ENCODE data around the gene CAPN8.

The CAPN8 gene

DNA sequence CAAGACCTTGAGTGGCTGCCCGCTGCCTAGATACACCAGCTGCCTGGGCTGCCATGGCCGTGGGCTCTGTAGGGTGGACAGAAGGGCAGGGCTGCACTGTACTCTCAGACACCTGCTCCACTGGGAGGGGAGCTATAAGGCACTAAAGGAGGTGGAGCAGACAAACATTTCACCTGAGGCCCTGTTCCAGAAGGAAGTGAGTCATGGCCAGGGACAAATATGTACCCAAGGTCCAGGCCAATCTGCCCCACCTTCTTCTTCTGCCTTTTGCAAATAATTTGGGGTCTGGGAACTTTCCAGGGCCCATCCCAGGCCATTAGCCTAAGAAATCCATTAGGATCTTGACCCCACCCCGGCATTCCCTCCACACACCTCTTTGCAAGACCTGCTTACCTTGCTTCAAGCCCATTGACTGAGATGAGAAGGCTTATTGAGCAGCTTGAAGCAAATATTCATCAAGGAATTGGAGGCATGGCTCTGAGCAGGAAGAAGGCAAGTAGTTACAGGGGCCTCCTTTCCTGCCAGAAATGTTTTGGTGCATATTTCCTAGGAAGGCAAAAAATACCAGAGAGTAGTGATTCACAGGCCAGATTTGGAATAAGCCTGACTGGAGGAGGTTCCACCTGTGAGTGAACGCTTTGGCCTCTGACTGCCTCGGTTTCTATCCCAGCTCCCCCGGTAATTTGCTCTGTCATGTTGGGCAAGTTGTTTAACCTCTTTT, at the start of gene CAPN8:
Gene CAPN8 (minus strand): TSS at position 110 of the 721 bp plus-strand sequence. CDS start 55 bp downstream, at position 55.
- H3K27ac ChIP-seq: no peak within 1 kb of the TSS

DNA sequence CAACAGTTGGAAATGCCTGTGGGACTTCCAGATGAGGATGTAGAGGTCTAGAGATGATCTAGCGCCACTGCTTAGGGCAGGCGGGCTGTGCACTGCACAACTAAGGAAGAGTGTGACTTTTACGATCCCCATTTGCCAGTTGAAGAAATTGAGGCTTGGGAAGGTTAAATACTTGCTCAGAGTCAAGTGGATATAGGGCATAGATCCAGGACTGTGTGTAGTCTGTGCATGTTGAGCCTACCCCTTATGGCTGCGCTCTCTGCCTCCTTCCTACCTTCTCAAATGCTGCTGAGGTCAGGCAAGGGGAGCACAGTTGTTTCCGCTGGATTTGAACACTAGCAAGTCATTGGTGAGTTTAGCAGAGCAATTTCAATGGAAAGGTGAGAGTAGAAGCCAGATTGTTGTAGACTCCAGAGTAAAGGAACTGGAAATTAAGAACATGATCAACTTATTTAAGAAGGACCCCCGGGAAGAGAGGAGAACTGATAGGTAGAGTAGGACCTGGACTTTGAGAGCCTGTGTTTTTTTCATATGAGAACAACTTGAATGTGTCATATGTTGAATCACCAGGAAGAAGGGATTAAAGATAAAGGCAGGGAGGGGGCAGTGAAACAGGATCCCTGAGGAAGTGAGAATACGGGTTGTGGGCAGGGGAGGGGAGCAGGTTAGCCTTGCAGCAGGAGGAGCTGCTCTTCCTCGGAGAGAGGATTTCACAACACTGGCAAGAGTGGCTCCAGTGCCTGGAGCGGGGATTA, 49.5 kb upstream of the CAPN8 start:
- no peak overlapping the region for H3K27ac ChIP-seq
- TF ChIP-seq, protein P1, sequence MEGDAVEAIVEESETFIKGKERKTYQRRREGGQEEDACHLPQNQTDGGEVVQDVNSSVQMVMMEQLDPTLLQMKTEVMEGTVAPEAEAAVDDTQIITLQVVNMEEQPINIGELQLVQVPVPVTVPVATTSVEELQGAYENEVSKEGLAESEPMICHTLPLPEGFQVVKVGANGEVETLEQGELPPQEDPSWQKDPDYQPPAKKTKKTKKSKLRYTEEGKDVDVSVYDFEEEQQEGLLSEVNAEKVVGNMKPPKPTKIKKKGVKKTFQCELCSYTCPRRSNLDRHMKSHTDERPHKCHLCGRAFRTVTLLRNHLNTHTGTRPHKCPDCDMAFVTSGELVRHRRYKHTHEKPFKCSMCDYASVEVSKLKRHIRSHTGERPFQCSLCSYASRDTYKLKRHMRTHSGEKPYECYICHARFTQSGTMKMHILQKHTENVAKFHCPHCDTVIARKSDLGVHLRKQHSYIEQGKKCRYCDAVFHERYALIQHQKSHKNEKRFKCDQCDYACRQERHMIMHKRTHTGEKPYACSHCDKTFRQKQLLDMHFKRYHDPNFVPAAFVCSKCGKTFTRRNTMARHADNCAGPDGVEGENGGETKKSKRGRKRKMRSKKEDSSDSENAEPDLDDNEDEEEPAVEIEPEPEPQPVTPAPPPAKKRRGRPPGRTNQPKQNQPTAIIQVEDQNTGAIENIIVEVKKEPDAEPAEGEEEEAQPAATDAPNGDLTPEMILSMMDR (conservative IDR thresholded peaks at IDR 0.05): no peak

More for the DNA sequence above, at the start of gene CAPN8:
- TF ChIP-seq, protein P1 (conservative IDR thresholded peaks at IDR 0.05): no peak

DNA sequence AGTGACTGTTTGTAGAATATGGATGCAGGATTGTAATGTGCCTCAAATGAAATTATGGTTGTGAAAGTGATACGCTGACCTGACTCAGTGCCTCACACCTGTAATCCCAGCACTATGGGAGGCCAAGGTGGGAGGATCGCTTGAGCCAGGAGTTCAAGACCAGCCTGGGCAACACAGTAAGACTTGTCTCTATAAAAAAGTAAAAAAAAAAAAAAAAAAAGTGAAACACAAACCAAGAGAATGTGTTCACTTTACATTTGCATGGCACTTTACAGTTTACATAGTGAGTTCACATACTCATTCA, 48.9 kb upstream of the CAPN8 start:
- H3K27ac ChIP-seq: no peak overlapping the region
- TF ChIP-seq, protein P1 (conservative IDR thresholded peaks at IDR 0.05): no peak

DNA sequence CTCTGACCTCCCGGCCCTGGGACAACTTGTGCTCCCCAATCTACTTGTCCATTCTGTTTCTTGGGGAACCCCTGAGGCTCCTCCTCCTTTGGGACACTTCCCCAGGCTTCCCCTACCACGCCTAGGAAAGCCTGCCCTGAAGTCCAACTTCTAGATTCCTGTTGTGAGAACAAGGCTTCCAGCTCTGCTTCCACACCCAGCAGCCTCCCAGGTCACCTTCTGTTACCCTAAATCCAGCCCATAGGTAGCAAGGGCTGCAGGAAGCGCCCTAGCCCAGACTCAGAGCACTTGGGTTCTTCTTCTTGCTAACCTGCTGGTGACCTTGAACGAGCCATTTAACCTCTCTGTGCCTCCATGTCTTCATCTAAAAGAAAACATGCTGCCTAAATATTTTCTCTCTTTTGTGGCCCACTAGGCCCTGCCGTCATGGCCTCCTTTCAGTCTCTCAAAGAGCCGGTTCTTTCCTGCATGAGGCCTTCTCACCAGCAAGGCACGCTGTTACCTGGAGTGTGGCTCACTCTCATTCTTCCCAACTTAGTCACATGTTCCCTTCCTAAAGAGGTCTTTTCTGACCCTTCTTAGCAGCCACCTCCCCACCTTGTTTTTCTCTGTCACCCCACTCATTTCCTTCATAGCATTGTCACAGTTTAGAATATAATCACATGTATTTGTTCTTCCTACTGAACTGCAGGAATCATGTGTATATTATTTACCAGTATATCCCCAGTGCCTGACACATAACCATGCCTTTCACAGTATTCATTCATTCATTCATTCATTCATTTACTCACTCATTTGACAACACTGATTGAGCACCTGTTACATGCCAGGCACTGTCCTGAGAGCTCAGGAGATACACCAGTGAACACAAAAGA, 48.3 kb upstream of the CAPN8 start:
- peak overlapping the region; percentile 84; the same call in 1 of the 2 replicates for H3K27ac ChIP-seq
- TF ChIP-seq, protein P1 (conservative IDR thresholded peaks at IDR 0.05): no peak

DNA sequence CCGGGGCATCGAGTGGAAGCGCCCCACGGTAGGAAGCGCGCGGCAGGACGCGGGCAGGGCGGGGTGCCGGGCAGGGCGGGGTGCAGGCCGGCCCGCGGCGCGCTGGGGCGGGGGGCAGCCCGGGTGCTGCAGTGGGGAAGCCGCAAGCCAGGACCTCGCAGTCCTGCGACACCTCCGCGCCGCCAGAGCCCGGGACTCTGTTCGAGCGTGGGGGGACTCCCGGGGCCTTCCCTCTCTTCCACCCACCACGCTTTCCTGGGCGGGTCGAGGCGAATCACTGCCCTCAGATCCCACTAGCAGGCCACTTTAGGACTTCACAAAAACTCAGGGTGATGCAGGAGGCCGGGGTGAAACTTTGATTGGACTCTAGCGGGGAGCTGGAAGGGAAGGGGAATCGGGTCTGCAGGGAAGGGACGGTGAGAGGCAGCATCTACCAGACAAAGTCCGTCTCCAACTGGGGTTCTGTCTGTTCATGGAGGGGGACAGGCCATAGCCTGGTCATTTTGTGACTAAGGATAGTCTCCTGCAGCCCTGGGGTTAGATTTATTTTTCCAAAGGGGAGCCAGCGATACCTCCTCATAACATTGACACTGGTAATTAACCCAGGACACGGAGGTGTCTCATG, 47.5 kb upstream of the CAPN8 start:
- H3K27ac ChIP-seq: peak overlapping the region; percentile 84

DNA sequence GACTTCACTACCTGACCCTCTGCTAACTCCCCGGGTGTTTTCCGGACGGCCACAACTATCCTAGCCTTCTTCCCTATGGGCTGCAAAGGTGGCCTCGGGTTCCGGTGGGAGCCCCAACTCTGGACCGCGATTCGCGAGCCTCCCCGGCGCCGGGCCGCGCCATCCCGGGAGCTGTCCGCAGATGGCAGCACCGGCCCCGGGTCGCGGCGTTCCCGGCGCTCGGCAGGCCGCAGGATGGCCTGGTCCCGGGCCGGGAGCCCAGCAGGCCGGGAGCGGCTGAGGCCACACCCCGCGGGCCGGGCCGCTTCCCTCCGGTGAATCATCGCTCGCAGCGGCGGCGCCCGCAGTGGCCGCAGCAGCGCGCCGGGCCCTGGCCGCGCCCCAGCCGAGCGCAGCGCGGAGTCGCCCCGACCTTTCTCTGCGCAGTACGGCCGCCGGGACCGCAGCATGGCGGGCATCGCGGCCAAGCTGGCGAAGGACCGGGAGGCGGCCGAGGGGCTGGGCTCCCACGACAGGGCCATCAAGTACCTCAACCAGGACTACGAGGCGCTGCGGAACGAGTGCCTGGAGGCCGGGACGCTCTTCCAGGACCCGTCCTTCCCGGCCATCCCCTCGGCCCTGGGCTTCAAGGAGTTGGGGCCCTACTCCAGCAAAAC, 46.8 kb upstream of the CAPN8 start, which contains the start of gene CAPN2:
Gene CAPN2 (plus strand): TSS at position 346 of the 656 bp plus-strand sequence. CDS start 102 bp downstream, at position 448.
- TF ChIP-seq, protein P1 (conservative IDR thresholded peaks at IDR 0.05): peak; percentile 87
- peak within 1 kb of the TSS; percentile 84 for H3K27ac ChIP-seq

More for the DNA sequence above, 47.5 kb upstream of the CAPN8 start:
- TF ChIP-seq, protein P1 (conservative IDR thresholded peaks at IDR 0.05): no peak

Data from VCaP (cell line).